C4-2B (cell line): Measurements from ENCODE around the gene ATP5PF.

ENCODE experiments used
- CTCF ChIP-seq: fragments of 450-650 bp; conservative IDR thresholded peaks from 2 replicates; pipeline ENCODE4 v1.5.1; 2017; ENCODE audit warnings: mild to moderate bottlenecking
- ZFX ChIP-seq: fragments of 450-650 bp; IDR thresholded peaks from 2 replicates; pipeline ENCODE4 v1.6.1; 2017

DNA sequence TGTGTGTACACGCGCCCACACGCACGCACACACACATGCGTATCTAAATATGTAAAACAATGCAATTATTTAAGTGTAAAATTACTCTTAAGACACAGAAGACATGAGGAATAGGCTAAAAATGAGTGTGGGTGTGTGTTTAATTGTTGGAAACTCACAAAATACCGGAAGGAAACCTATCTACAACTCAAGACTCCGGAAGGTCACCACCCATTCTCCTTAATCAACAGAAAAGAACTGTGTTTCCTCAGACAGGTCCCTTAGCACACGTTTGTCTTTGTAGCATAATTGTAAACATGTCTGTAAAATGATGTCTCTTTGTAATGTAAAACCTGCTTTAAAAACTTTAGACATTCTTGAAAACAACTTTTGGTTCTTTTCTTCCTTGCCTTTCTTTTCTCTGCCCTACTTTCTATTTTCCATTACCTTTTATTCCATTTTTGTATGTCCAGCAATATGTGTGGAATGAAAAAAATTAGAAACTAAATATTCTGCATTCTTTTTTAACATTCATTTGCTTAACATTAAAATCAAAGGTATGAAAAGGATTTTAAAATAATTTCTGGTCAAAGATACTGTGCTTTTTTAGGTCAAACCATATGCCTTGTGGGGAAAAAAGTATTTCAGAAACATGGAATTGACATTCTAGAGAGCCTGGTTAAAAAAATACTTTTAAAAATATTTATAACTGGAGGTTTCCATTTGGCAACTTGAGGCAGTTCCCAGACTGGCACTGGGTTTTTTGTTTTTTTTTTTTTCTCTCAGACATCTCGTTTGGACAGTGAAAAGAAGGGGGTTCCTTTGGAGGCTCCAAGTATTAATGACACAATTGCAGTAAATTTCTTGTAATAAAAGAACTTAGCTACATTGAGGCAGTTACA lies 46.2 kb downstream of the ATP5PF start:
- TF ChIP-seq CTCF, result no peak
- no peak for TF ChIP-seq ZFX
